GM20000 (cell line): ENCODE data around the gene VIPR2.

Experiments used
- DNase-seq: peaks from one replicate; pipeline ENCODE4 v3.0.0; 2012; ENCODE audit warnings: low spot score
- TF ChIP-seq, protein P1 (sequence below): IDR thresholded peaks from 2 replicates; pipeline ENCODE4 v1.5.1; 2012; ENCODE audit warnings: mild to moderate bottlenecking, control low read depth; ENCODE audit errors: extremely low read depth, missing control alignments

The VIPR2 gene

DNA sequence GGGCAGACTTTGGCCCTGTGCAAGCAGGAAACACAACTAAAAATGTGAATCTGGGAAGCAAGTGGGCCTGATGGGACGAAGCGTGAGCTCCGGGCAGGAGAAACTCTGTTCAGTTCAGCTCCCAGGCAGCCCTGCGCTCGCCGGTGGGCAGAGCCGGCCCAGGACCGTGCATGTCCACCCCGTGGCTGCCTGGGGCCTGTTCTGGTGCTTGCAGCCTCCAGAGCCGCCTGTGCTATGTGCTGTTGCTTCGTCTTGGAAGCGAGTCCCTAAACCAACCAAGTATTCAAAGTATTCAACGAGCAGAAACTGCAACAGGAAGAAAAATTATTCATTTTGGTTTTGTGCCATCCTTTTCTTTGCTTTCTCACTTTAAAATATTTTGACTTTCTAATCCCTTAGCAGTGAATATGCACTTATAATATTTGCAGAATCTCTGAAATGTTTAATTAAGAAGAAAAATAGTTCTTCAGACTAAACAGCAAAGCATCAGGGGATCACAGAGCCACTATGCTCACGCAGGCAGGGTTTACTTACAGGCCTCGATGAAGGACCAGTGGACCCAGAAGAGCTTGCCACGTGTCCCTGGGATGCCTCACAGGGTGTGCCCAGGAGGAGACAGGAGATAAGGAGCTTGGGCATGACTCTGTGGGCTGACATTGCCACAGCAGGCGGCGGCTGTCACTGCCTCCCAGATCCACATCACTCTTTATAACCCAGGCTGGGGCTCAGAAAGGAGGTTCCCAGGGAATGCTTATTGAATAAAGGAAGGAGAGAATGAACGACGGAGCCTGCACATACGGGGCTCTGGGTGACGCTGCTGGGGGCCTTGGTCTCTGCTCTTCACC lies 45.6 kb downstream of the VIPR2 start:
- no peak for DNase-seq
- TF ChIP-seq, protein P1, sequence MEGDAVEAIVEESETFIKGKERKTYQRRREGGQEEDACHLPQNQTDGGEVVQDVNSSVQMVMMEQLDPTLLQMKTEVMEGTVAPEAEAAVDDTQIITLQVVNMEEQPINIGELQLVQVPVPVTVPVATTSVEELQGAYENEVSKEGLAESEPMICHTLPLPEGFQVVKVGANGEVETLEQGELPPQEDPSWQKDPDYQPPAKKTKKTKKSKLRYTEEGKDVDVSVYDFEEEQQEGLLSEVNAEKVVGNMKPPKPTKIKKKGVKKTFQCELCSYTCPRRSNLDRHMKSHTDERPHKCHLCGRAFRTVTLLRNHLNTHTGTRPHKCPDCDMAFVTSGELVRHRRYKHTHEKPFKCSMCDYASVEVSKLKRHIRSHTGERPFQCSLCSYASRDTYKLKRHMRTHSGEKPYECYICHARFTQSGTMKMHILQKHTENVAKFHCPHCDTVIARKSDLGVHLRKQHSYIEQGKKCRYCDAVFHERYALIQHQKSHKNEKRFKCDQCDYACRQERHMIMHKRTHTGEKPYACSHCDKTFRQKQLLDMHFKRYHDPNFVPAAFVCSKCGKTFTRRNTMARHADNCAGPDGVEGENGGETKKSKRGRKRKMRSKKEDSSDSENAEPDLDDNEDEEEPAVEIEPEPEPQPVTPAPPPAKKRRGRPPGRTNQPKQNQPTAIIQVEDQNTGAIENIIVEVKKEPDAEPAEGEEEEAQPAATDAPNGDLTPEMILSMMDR: no peak

DNA sequence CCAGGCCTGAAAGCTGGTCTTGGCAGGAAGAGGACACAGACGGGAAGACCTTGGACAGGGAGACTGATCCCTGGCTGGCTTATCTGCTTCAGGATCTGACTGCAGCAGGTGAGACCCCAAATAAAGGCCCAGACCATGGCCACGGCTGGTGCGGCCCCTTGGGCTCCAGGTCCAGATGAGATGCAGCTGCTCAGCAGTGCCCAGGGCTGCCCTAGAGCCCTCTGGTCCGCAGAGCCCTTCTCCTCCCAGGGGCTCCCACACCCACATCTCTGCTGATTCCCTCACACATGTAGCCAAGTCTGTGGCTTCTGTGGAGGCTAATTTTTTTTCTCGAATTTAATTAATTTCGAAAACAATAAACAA lies 46.3 kb downstream of the VIPR2 start:
- DNase-seq: no peak
- TF ChIP-seq, protein P1: no peak

DNA sequence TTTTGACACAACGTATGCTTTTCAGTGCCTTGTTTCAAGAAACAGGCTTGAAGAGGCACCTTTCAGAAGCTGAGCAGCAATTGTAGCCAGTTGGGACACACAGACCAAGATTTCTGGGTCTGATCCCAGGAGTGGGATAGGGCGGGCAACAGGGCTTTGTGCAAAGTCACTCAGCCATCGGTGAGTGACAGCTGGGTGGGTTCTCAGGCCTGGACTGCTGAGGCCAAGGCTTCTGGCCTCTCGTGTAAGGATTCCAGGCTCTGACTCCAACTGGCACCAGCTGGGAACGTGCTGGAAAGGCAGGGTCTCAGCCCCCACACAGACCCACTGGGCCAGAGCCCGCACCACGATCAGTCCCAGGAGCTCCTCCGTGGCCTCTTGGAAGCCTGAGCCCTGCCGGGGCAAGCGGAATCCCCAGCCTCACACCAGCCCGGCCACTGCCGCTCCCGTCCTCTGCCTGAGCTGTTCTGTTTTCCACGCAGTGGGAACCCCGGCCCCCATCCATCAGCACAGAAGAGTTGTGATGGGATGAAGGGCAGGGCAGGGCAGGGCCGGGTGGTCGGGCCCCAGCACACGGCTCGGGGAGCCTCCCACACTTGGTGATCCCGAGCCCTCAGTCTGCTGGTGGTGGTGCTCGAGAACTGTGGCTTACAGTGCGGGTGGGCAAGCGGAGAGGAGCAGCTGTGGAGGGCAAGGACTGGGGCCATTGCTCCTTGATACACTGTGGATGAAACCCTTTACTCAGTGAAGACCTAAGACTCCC lies 46.8 kb downstream of the VIPR2 start:
- TF ChIP-seq, protein P1: no peak
- DNase-seq: no peak

DNA sequence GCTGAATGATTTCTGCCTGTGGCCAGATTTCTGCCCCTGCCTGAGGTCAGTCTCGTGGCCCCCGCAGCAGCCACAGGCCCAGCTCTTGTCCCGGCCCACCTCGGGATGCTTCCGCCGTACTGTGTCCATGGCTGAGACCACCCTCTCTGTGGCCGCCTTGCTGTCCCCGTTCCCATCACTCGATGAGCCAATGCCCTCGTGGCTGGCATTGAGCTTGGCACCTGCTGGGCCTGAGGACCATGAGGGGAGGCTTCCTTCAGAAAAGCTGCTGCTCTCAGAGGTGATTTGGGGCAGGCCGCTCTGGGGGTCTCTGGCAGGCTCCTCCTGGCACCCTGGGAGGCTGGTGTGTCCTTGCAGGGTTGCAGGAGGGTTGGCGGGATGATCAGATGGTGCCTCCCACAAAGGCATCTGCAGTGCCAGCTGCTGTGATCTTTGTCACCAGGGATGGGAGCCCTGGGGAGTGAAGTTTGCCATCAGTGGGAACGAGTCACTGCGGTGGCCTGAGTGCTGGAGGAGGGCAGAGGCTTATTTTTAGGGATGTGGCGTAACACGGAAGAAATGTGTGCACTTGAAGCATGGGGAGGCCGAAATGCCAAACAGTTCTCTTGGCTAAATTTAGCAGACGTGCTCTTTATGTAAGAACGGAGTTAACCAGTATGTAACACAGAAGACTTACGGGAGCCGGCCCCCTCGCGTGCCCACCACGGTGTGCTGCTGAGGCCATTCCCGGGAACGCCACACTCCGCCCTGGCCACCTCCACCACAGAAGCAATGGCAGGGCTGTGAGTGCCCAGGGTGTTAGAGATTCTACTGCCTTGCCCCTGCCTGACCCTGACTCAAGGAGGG lies 47.7 kb downstream of the VIPR2 start:
- no peak for DNase-seq
- TF ChIP-seq, protein P1: no peak

DNA sequence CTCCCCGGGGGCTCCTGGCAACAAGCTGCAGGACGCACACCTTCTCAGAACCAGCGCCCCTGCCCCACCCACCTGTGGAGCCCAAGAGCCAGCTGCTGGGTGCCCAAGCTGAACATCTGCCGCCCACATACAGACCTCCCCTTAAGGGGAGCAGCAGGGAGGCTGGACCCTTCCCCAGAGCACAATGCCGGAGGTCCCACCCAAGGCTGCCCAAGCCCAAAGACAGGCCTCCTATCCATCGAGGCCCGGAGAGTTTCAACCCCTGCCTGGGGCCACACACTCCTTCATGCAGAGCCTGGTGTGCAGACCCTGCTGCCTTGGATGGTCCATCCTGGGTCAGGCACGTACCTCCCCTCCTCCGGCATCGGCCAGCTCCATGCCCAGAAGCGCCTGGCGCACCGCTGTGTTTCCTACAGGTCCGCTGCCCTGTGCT lies 48.7 kb downstream of the VIPR2 start:
- DNase-seq: no peak
- TF ChIP-seq, protein P1: no peak

DNA sequence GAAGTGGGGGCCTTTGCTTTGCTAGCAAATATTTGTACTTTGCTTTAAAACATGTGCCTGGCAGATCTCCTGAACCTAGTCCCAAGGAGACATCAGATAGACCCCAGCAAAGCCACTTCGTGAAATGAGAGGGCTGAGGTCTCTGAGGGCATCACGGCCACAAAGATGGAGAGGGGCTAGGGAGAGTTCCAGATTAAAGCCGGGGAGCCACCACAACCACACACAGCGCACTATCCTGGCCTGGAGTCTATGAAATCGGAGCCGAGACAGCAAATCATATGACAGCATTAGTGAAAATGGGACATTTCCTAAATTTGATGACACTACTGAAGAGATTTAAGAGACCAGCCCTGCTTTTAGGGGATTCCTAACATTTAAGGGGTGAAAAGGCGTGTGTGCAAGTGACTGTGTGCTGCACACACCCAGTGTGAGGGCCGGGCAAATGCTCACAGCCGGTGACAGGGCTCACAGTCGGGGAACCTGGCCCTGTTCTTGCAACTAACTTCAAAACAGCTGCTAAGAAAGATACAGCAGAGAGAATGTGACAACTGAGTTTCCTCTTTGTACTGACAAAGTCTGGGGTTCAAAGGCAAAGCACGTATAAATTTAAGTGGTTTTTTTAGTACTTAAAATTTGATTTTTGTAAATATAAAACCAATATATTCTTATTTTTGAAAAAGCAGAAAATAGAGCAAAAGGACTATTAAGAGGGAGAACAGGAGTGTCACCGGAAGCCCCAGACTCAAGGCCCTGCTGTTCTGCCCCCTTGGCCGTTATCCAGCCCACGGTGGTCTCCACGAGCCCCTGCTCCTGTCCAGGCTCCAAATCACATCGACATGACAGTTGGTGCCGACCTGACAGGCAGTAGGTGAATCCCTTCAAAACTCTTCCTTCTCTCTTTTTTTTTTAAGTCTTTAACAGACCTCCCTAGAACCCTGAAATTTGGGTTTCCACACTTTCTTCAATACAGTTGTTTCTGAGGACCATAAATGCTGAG lies 49.5 kb downstream of the VIPR2 start:
- TF ChIP-seq, protein P1: no peak
- no peak for DNase-seq
